Endothelial cell of umbilical vein (primary cell): ENCODE results near the gene NRM.

Source experiments
- CTCF ChIP-seq, 2 donors: IDR thresholded peaks; 1 replicate in 1 of 2; 2 replicates in 1 of 2; pipeline ENCODE4 v1.5.1; 2011; ENCODE audit warnings: low read length in 2 of 2, mild to moderate bottlenecking in 2 of 2, moderate library complexity in 2 of 2, control low read depth in 1 of 2, inconsistent platforms in 1 of 2, low read depth in 1 of 2; ENCODE audit not compliant: insufficient read depth in 1 of 2; ENCODE audit errors: extremely low read depth in 1 of 2
- EZH2 ChIP-seq: IDR thresholded peaks from 2 replicates; pipeline ENCODE4 v1.6.1; 2012; ENCODE audit warnings: borderline replicate concordance, low read depth, mild to moderate bottlenecking, moderate library complexity, low read length, inconsistent platforms; ENCODE audit not compliant: severe bottlenecking
- JUN ChIP-seq: IDR thresholded peaks from 2 replicates; pipeline ENCODE4 v1.6.1; 2011; ENCODE audit warnings: borderline replicate concordance, low read depth; ENCODE audit not compliant: insufficient read length, insufficient read depth
- MAX ChIP-seq: IDR thresholded peaks from 2 replicates; pipeline ENCODE4 v1.6.1; 2011; ENCODE audit not compliant: insufficient read depth, insufficient read length
- MYC ChIP-seq: IDR thresholded peaks from one replicate; pipeline ENCODE4 v1.6.1; 2011; ENCODE audit warnings: mild to moderate bottlenecking, low read depth, low read length
- POLR2A ChIP-seq: IDR thresholded peaks from 2 replicates; pipeline ENCODE4 v1.6.1; 2012; ENCODE audit warnings: low read depth, mild to moderate bottlenecking, control low read depth, low read length
- POLR2AphosphoS5 ChIP-seq: IDR thresholded peaks from 2 replicates; pipeline ENCODE4 v1.6.1; 2012; ENCODE audit warnings: low read depth, mild to moderate bottlenecking, control low read depth, low read length, moderate library complexity; ENCODE audit not compliant: insufficient read depth

- TF ChIP-seq CTCF (IDR thresholded peaks at IDR 0.05; ENCODE audit: extremely low read depth in 1 of 2, insufficient read depth in 1 of 2, low read depth in 1 of 2, low read length in 2 of 2), result no peak
- no peak for TF ChIP-seq POLR2A
- TF ChIP-seq POLR2AphosphoS5, result no peak
- TF ChIP-seq MAX, result no peak
- no peak for TF ChIP-seq EZH2
- no peak for TF ChIP-seq MYC
- no peak for TF ChIP-seq JUN
Observed at GRCh38 chr6:30716879-30717128, 26.0 kb upstream of the NRM start.
